Measurements from ENCODE around the gene DNAJC4.

DNAJC4 gene

DNA sequence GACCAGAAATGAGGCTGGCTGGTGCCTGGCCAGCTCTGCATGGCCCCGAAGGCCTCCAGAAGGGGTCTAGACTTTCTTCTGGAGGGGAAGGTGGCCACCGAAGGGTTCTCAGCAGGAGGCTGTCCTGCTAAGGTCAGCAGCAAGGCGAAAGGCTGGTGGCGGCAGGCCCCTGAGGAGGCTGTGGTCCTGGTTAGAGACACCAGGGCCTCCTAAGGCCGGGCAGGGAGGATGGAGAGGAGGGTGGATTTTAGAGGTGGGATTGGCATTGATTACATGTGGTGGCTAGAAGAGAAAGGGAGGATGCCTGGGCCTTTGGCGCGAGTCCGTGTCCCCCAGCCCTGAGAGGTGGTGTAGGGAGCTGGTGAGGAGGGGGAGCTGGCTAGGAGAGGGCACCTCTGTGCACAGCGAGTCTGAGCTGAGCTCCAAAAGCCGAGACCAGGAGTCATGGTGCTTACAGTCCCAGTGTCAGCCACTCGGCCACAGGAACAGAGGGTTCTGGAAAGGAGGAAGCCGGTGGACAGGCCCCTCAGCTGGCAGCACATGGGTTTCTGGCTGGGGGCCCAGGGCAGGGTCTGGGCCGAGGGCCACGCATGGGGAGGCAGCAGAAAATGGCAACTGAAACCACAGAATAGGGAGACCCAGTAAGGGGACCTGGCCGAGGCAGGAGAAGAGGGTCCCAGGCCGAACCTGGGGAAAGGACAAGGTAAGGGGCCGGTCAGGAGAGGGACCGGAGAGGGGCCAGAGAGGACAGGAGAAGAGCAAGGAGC is 21.4 kb upstream of the DNAJC4 start:
- no peak for DNase-seq (ENCODE audit: low spot score)

DNA sequence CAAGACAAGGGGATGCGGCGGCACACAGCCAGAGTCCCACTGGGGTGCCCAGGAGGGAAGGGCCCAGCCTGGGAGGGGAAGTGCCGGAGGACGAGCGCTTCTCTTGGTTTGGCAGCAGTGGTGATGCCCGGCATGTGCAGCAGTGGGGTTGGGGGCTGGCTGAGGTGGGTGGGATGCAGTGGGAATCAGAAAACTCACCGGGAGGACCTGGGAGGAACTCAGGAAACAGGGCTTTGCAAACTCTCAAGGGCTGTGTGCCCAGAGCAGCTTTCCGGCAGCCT is 20.8 kb upstream of the DNAJC4 start:
- no peak for DNase-seq (ENCODE audit: low spot score)

DNA sequence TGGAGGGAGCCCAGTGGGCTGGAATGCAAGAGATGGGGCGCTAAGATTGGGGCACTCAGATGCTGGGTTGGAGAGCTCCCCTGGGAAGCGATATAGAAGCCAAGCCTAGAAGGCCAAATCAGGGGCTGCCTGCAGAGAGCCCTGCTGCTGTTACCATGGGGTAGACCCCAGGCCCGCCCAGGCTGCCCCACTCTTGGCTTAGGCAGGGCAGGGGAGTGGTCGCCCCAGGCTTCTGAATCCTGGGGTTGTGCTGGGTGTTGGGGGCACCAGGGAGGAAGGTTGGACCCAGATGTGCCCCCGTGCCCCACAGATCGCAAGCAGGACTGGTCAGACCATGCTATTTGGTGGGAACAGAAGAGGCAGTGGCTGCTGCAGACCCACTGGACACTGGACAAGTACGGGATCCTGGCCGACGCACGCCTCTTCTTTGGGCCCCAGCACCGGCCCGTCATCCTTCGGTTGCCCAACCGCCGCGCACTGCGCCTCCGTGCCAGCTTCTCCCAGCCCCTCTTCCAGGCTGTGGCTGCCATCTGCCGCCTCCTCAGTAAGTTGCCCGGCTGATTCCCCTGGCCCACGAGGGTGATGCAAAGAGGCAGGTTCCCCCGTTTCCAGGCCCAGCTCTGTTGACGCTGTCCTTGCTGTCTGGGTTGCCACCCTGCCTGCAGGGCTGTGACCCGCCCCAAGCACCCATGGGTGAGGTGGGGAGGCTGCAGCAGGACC is 19.9 kb upstream of the DNAJC4 start:
- DNase-seq (ENCODE audit: low spot score) = no peak

DNA sequence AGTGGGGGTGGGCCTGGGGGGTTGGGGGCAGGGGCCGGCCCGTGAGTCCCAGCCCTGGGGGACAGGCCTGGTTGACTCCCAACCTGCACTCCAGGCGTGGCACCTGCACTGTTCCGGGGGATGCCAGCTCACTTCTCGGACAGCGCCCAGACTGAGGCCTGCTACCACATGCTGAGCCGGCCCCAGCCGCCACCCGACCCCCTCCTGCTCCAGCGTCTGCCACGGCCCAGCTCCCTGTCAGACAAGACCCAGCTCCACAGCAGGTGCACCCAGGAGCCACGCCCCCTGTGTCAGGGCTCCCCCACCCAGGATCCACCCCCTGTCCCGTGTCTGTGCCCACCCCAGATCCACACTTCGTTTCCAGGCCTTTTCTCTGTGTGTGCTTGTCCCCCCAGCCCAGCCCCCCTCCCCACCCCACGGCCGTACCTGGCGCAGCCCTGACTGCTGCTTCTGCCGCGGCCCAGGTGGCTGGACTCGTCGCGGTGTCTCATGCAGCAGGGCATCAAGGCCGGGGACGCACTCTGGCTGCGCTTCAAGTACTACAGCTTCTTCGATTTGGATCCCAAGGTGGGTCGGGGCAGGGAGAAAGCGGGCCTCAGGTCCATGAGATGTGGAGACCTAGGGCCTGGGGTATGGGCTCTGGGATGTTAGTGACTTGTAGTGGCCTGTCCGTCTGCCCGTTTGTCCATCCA is 19.0 kb upstream of the DNAJC4 start:
- no peak for DNase-seq (ENCODE audit: low spot score)

DNA sequence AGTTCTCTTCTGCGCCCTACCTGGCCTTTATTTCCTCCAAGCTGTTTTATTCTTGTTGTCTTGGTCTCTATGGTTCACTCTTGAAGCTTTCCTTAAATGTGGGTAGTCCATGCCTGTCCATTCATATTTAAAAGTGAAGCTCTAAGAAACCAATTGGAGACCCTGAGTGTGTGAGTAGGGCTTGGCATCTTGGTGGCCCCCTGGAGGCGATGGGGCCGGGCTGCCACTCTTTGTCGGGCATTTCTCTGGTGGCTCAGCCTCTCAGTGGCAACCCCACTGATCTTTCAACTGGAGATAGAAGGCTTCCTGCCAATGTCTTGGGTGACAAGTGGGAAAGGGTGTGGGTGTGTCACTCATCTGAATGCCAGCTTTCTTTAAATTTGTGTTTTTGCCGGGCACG is 13.5 kb upstream of the DNAJC4 start:
- no peak for DNase-seq (ENCODE audit: low spot score)

DNA sequence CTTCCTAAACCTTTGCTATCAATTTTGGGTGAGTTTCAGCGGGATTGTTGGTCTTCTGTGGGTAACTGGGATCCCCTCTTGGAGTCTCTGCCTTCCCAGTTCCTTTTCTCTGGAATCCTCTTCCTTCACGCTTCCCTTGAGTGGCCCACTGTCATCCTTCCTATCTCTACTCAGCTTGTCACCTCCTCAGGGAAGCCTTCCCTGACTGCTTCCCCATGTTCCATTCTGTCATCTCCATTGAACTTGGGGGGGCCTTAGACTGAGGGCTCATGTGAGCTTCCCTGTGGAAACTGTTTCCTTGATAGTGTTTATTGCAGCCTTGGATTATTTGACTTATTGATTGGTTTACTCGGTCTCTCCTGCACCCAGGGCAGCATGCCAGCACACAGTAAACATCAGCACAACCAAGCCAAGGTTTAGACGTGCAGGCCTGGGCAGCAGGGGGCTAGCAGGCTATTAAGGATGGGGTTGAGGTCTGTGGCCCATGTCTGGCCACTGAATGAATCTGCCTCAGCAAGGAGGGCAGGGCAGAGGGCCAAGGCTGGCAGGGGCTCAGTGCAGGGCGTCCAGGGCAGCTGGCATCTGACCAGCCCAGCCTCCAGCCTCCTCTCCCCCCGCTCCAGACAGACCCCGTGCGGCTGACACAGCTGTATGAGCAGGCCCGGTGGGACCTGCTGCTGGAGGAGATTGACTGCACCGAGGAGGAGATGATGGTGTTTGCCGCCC is 11.6 kb upstream of the DNAJC4 start:
- DNase-seq (ENCODE audit: low spot score) = no peak

DNA sequence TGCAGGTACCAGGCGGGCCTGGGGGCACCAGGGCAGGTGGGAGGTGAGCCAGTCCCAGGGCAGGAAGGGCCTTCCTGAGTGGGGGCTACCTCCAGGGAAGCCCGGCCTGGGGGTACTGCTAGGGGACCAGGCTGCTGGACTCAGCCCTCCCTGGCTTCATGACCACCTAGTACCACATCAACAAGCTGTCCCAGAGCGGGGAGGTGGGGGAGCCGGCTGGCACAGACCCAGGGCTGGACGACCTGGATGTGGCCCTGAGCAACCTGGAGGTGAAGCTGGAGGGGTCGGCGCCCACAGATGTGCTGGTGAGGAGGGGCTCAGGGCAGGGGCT is 11.0 kb upstream of the DNAJC4 start:
- no peak for DNase-seq (ENCODE audit: low spot score)

DNA sequence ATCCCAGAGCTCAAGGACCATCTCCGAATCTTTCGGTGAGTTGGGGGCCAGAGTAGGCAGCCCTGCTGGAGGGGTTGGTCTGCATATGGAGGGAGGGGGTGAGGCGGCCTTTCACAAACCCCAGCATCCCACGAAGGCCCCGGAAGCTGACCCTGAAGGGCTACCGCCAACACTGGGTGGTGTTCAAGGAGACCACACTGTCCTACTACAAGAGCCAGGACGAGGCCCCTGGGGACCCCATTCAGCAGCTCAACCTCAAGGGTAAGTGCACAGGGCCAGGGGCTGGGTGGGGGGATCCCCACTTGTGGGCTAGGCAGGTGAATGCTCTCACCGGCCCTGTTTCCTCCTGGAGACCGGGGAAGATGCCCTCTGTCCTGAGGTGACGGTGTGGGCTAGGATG is 10.6 kb upstream of the DNAJC4 start:
- no peak for DNase-seq (ENCODE audit: low spot score)

GRCh38 chr11:64220271-64220670 is 10.1 kb upstream of the DNAJC4 start:
- no peak for DNase-seq (ENCODE audit: low spot score)

DNA sequence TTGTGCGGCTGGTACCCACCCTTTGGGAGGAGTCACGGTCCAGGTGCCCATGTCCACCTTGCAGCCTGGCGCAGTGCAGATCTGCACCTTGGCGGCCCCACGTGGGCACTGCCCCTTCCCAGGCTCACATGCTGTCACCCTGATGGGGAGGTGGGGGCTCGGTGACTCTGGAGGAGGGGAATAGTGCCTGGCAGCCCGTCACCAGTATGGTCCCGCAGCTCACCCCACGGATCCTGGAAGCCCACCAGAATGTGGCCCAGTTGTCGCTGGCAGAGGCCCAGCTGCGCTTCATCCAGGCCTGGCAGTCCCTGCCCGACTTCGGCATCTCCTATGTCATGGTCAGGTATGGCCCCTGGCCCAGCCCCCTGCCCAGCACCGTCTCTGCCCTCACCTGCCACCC is 9.6 kb upstream of the DNAJC4 start:
- DNase-seq (ENCODE audit: low spot score) = no peak

DNA sequence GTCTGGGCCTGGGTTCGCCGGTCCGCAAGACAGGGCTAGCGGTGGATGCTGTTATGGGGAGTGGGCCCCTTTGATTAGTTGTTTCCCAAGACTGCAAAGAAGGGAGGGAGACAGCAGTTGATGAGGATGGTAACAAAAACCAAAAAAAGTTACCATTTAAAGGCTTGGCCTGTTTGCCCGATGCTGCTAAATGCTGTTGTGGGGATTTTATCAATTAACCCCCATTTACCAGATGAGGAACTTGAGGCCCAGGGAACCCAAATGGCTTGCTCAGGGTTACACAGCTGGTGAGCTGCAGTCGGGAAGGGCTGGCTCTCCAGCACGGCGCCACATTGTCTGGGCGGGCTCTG is 7.7 kb upstream of the DNAJC4 start:
- DNase-seq (ENCODE audit: low spot score) = no peak

- DNase-seq (ENCODE audit: low spot score) = no peak
These were observed 7.2 kb upstream of the DNAJC4 start for GRCh38 chr11:64223001-64223651.

DNA sequence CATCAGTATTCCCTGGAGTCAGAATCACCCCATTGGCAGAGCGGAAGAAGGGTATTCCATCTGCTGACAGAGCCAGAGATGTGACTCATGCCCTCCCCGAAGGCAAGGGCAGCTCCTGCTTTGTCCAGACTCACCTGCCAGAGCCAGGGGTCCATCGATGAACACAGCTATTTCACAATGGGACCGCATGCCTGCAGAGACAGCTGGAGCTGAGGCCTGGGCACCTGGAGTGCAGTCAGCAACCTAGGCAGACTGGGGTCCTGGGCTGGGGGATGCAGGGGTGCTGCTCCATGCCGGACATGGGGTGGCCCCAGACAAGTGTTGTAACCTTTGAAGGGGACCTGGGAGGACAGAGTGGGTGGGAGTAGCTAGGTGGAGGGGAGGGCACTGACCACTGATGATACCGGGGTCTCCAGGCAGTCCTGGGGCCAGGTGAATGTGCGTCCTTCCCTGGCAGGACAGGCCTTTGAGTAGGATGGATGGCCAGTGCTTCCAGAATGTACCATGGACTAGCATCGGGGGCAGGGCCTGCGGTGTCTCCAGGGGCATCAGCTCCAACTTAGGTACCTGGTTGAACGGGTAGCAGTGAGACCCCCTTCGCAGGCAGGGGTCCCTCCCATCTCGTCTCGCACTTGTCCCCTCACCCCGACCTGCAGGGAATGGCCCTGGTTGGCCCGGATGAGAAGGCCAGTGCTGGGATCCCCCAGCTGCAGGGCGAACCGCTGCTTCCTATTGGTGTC is 6.0 kb upstream of the DNAJC4 start:
- DNase-seq (ENCODE audit: low spot score) = no peak

- no peak for DNase-seq (ENCODE audit: low spot score)
These were observed 5.3 kb upstream of the DNAJC4 start for GRCh38 chr11:64224891-64225607.

DNA sequence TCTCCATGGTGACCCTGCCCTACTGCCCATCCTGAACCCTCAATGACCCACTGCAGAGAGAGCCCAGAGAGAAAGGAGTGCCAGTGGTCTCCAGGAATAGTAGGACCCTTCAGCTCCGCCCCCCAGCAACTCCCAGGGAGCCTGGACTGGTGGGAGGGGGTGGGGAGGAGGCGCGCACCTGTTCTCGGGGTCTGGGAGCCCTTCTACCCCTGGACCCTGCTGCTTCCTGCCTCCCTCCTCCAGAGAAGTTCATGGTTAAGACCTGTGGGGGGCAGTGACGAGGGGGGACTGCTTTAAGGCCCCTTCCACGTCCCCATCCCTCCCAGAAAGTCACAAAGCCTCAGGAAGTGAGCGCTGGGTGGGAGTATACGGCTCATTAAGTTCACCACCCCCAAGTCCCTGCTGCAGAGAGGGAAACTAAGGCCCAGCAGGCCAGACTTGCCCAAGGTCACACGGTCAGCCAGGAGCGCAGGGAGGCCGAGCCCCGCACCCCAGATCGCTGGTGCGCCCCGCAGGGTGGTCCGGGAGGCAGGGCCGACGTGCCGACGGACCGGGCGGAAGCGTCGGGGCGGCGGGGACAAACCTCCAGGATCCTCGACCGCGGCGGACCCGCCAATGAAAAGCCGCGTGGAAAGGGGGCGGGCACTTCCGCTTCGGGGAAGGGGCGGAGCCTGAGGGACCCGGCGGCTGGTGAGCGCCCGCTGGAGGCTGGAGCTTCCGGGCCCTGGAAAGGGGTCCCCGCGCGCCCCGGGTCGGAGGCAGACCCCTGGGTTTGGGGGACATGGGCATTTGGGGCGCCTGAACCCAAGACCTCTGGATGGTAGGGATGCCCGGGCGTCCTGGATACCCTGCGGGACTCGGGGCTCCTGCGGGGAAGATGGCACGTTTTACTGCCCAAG is 4.5 kb upstream of the DNAJC4 start, which contains the start of the genes NUDT22 and TRPT1:
Gene NUDT22 (plus strand): TSS at position 667 of the 899 bp plus-strand sequence. CDS start 379 bp downstream, outside the sequence.
Gene TRPT1 (minus strand): TSS at position 579 of the 899 bp plus-strand sequence. CDS start 326 bp downstream, at position 253.
- peak; percentile 94 for DNase-seq (ENCODE audit: low spot score)

- peak; percentile 32 for DNase-seq (ENCODE audit: low spot score)
These were observed 3.8 kb upstream of the DNAJC4 start for GRCh38 chr11:64226507-64227051.

- no peak for DNase-seq (ENCODE audit: low spot score)
These were observed 2.9 kb upstream of the DNAJC4 start for GRCh38 chr11:64227405-64227956.

GRCh38 chr11:64229090-64229743 is 1.1 kb upstream of the DNAJC4 start:
- no peak for DNase-seq (ENCODE audit: low spot score)
